Measurements from ENCODE around the gene ACOXL. TPM values are rescaled to one million over a fixed set of nuclear protein-coding genes. Genes with fewer than 3 reads are reported as not detected.

Gene ACOXL
- total and polyA plus RNA-seq, 10 of the 15 experiments (the other 5 are each of a cell fraction or from before 2014, with no cell fraction given): 0.05 to 1.3 (median 0.71) TPM

DNA sequence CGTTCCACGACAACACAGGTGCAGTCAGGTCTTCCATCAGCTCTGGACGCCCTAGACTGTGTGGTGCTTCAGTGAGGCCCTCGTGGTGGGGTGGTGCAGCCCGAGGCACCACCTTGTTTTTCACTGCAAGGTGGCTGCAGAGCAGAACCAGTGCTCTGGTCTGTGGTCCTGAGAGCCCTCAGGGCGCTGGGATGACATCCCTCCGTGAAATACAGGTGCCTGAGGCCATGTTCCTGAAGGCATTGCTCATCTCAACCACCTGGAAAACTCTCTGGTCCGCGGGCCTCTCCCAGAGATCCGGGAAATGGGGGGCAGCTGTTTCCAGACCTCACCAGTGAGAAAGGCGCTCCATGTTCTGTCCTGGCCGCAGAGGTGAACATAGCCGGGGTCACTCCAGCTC lies 119.2 kb downstream of the ACOXL start:
- TF ChIP-seq RB1 (IDR thresholded peaks at IDR 0.05; ENCODE audit: borderline replicate concordance): no peak
- TF ChIP-seq TAF1 (IDR thresholded peaks at IDR 0.05; ENCODE audit: borderline replicate concordance, low read depth, low read length): no peak
- TF ChIP-seq RELA (IDR thresholded peaks at IDR 0.05; ENCODE audit: borderline replicate concordance, partially characterized antibody): no peak
- no peak for TF ChIP-seq RFX5 (IDR thresholded peaks at IDR 0.05; ENCODE audit: low read depth, low read length)
- no peak for TF ChIP-seq IRF4 (IDR thresholded peaks at IDR 0.05; ENCODE audit: low read depth, low read length)
- TF ChIP-seq RAD21 (IDR thresholded peaks at IDR 0.05; ENCODE audit: insufficient read depth, low read depth, low read length): no peak
- no peak for TF ChIP-seq SMAD1 (IDR thresholded peaks at IDR 0.05; ENCODE audit: low read depth, partially characterized antibody)
- TF ChIP-seq ZSCAN29 (IDR thresholded peaks at IDR 0.05): no peak
- TF ChIP-seq, protein P1, sequence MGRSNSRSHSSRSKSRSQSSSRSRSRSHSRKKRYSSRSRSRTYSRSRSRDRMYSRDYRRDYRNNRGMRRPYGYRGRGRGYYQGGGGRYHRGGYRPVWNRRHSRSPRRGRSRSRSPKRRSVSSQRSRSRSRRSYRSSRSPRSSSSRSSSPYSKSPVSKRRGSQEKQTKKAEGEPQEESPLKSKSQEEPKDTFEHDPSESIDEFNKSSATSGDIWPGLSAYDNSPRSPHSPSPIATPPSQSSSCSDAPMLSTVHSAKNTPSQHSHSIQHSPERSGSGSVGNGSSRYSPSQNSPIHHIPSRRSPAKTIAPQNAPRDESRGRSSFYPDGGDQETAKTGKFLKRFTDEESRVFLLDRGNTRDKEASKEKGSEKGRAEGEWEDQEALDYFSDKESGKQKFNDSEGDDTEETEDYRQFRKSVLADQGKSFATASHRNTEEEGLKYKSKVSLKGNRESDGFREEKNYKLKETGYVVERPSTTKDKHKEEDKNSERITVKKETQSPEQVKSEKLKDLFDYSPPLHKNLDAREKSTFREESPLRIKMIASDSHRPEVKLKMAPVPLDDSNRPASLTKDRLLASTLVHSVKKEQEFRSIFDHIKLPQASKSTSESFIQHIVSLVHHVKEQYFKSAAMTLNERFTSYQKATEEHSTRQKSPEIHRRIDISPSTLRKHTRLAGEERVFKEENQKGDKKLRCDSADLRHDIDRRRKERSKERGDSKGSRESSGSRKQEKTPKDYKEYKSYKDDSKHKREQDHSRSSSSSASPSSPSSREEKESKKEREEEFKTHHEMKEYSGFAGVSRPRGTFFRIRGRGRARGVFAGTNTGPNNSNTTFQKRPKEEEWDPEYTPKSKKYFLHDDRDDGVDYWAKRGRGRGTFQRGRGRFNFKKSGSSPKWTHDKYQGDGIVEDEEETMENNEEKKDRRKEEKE (IDR thresholded peaks at IDR 0.05): no peak
- no peak for TF ChIP-seq ETV6 (conservative IDR thresholded peaks at IDR 0.05 in 1 of 2, IDR thresholded peaks at IDR 0.05 in 1 of 2; ENCODE audit: borderline replicate concordance in 1 of 2, low read depth in 1 of 2)
- TF ChIP-seq, protein P2, sequence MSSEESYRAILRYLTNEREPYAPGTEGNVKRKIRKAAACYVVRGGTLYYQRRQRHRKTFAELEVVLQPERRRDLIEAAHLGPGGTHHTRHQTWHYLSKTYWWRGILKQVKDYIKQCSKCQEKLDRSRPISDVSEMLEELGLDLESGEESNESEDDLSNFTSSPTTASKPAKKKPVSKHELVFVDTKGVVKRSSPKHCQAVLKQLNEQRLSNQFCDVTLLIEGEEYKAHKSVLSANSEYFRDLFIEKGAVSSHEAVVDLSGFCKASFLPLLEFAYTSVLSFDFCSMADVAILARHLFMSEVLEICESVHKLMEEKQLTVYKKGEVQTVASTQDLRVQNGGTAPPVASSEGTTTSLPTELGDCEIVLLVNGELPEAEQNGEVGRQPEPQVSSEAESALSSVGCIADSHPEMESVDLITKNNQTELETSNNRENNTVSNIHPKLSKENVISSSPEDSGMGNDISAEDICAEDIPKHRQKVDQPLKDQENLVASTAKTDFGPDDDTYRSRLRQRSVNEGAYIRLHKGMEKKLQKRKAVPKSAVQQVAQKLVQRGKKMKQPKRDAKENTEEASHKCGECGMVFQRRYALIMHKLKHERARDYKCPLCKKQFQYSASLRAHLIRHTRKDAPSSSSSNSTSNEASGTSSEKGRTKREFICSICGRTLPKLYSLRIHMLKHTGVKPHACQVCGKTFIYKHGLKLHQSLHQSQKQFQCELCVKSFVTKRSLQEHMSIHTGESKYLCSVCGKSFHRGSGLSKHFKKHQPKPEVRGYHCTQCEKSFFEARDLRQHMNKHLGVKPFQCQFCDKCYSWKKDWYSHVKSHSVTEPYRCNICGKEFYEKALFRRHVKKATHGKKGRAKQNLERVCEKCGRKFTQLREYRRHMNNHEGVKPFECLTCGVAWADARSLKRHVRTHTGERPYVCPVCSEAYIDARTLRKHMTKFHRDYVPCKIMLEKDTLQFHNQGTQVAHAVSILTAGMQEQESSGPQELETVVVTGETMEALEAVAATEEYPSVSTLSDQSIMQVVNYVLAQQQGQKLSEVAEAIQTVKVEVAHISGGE (CRISPR knock-in tag; IDR thresholded peaks at IDR 0.05): no peak
- TF ChIP-seq NFYB (IDR thresholded peaks at IDR 0.05; ENCODE audit: insufficient read depth, low read depth, low read length): no peak
- Histone ChIP-seq H3K4me1 (ENCODE audit: control insufficient read depth, insufficient read depth, low read length) (peaks cover 17% of the 10 kb centered on the region), H3K9ac (ENCODE audit: control insufficient read depth, insufficient read depth, low read length) (no peak overlapping the region), H3K27ac (ENCODE audit: control insufficient read depth, insufficient read depth) (no peak overlapping the region), H3K4me2 (ENCODE audit: control insufficient read depth, insufficient read depth) (no peak overlapping the region), H4K20me1 (ENCODE audit: control insufficient read depth, insufficient read depth) (no peaks in the 10 kb centered on the region), H3K79me2 (ENCODE audit: control insufficient read depth, insufficient read depth, low read length) (no peaks in the 10 kb centered on the region), H2AFZ (ENCODE audit: control insufficient read depth, low read depth, low read length) (no peak overlapping the region), H3K4me3 (no peak overlapping the region), H3K9me3 (replicated peaks; ENCODE audit: control insufficient read depth, insufficient read depth, low read length) (no peaks in the 10 kb centered on the region; the same call in 2 of the 3 replicates), H3K36me3 (ENCODE audit: control insufficient read depth in 2 of 2, insufficient read depth in 2 of 2, low read length in 1 of 2) (no peaks in the 10 kb centered on the region), H3K27me3 (replicated peaks in 1 of 2; ENCODE audit: control insufficient read depth in 2 of 2, insufficient read depth in 2 of 2, low read length in 1 of 2) (no peaks in the 10 kb centered on the region; a peak in 1 of 4 replicates)
- POLR2A ChIA-PET: no interaction called here
- BruUV-seq (replicated peaks): no TSS peak
- SMC1A ChIA-PET (ENCODE audit: uncharacterized antibody, unreplicated experiment): interaction anchor here (2.6 to 3.0 kb wide), 2 partner anchors 32 to 40 kb away, joined by 9 to 29 read pairs; no protein-coding TSS in a partner anchor
- no peak for FAIRE-seq
- intact Hi-C loops (cut with micrococcal nuclease; ENCODE audit: unreplicated experiment): loop anchor here (10.0 kb wide), 2 partner anchors 203 to 263 kb away; no protein-coding TSS in a partner anchor
- 58% methylated on average over 13 of the region's 13 CpGs for WGBS (ENCODE audit: insufficient coverage, insufficient replicate concordance, low lambda C conversion rate, missing lambda C conversion rate)
- DNase-seq (ENCODE audit: low read depth, low spot score): no peak
- CTCF ChIA-PET: interaction anchor here (1.1 to 4.5 kb wide), 3 partner anchors 10 to 39 kb away, joined by 3 to 50 read pairs (median 7); no protein-coding TSS in a partner anchor
- in situ Hi-C loops (cut with MboI): loop anchor here (25.0 kb wide), 1 partner anchor 361 kb away; no protein-coding TSS in a partner anchor
- RAD21 ChIA-PET (ENCODE audit: unreplicated experiment): interaction anchor here (1.0 kb wide), 1 partner anchor 21 kb away, joined by 3 read pairs; no protein-coding TSS in a partner anchor
- no peak for ATAC-seq

Data from GM12878 (cell line).